Hematopoietic multipotent progenitor cell treated with erythropoietin and hydrocortisone succinate and interleukin-3 and kit ligand, for 8 days (in vitro differentiated cells): ENCODE measurements around the gene TCEA2.
A peak's percentile ranks its signal among the peaks of the same experiment; 100 is the strongest.

Source experiments
- DNase-seq: peaks from one replicate; pipeline ENCODE4 v3.0.0-alpha.2; 2015

Gene TCEA2

DNA sequence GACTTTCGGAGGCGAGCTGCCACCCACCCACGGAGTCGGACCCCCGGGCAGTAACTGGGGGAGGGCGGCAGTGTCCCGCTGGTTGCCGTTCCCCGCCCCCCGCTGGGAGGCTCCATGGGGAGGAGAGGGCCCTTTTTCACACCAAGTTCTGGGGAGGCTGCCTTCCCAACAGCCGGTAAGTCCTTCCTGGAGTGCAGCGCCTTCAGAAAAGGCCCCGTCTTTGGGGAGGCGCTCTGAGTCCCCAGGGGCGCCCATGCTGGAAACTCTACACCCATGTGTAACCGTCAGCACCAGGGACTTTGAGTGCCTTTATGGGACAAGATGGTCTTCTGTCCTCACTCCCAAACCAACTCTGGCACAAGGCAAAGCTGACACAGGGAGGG is 13.1 kb upstream of the TCEA2 start:
- DNase-seq = no peak

DNA sequence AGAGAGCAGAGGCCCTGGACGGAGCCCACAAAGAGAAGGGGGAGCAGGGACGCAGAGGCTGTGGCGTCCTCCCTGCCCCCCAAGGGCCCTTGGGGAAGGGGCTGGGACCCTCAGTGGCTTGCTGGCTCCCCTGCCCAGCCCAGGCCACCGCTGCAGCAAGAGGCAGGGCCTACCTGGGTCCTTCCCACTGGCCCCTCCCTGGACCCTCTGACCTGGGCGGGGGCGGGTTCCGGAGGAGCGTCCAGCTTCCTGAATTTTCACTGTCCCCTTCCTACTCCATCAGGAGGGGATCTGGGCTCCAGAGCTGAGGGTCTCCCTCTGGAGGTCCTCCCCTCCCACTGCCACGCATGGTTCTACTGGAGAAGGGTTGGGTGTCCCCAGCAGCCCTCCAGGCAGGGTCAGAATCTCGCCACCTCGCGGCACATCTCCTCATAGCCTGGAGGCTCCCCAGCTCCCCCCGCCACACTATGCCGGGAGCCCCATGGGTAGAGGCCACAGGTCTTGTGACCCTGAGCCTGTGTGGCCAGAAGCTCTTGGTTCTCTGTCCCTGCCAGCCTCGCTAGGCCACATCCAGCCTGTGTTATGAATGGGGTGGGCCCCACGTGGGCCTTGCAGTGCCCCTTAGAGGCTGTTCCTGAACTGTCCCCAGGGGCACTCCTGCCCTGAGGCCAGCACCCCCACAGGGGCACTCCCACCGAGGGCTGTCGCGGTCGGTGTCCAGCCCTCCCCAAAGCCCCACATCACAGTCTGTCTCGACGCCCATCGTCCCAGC is 12.6 kb upstream of the TCEA2 start:
- no peak for DNase-seq

DNA sequence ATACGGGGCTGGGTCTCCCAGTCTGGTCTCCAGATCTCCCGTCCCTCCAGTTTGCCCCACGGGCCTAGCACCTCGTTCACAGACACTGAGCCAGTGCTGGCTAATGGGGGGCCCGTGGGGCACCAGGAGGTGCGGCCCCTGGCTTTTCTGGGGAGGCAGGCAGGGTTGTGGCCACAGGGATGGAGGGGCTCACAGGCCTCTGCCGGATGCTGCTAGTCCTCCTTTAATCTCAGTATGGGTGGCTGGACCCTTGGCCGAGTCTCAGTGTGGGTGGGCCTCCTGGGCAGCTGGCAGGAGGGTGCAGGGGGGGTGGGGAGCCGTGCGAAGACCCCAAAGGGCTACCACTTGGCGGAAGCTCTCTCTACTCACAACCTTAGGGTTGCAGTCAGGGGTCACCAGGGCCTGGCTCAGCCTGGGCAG is 12.0 kb upstream of the TCEA2 start:
- DNase-seq = no peak

DNA sequence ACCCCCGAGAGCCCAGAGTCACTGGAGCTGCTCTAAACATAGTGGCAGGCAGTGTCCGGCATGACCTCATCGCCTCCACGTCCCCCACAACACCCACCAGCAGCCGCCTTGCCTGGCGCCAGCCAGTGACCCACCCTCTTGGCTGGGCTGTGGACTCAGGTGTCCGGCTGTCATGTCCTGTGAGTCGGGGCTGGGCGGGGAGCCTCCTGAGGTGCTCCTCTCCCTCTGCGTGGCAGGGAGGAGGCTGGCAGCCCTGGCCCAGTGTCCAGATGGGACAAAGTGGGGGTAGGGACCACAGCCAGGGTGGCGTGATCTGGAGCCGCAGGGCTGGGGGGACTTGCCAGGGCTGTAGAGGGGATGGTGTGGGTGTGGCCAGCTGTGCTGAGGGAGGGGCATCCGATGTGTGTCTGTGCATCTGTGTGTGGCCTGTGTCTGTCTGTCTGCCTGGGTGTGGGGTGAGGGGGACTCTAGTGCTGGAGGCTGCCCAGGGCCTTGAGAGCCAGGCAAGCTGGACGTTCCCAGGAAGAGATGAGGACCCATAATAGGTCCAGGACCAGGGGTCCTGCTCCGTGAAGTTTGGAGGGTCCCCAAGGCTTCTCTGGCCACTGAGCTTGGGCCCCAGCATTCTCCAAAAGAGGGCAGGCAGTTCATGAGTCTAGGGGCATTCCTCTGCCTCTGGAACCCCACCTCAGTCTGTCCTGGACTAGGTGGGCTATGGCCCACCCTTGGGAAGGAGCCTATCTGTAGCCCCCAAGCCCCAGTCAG is 11.3 kb upstream of the TCEA2 start:
- no peak for DNase-seq

DNA sequence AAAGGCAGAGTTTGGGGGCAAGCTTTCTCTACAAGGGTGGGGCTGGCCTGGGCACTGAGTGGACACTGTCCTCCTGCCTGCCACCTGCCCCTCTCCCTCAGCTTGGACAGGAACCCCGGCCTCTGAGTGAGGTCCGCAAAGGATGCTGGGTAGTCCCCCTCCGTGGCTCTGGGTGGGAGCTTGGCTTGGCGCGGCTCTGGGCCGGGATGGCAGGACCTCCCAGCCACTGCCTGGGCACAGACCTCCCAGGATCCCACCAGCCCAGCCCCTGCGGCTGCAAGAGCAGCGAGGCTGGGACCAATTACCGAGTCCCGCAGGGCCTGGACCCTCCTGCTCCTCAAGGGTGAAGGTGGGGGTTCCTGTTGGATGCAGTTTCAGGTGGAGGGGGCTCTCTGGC is 10.7 kb upstream of the TCEA2 start:
- no peak for DNase-seq

DNA sequence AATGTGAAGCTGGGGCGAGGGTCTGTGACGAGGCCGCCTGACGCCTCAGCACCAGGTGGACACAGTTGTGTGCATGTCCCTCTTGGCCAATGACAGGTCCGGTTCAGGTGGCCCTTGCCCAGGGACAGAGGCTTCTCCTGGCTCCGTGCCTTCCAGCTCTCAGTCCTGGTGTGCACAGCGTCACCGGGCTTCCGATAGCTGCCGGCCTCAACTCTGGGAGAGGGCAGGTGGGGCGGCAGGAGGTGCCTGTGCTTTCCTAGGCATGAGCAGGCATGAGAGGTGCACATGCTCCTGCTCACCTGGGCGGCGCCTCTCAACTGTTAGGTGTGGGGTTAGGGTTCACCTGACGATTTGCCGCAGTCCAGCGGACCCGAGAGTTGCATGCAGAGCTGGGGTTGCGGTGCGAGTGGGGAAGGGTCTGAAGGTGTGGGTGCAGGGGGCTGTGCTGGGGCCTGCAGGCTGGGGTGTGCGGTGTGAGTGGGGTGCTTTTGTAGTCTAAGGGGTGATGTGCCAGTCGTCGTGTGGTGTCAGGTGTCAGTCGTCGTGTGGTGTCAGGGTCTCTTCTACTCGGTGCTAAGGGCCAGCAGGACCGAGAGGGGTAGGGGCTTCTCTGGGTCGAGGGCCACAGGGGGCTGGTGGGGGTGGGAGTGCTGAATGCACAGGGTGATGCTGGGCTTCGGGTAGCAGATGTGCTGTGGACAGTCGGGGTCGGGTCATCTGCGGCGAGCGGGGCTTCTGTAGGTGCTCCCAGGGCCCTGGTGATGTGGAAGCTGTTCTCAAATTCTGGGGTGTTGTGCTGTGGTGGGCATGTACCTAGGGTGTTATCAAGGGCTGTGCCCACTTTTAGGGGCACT is 9.8 kb upstream of the TCEA2 start:
- no peak for DNase-seq

DNA sequence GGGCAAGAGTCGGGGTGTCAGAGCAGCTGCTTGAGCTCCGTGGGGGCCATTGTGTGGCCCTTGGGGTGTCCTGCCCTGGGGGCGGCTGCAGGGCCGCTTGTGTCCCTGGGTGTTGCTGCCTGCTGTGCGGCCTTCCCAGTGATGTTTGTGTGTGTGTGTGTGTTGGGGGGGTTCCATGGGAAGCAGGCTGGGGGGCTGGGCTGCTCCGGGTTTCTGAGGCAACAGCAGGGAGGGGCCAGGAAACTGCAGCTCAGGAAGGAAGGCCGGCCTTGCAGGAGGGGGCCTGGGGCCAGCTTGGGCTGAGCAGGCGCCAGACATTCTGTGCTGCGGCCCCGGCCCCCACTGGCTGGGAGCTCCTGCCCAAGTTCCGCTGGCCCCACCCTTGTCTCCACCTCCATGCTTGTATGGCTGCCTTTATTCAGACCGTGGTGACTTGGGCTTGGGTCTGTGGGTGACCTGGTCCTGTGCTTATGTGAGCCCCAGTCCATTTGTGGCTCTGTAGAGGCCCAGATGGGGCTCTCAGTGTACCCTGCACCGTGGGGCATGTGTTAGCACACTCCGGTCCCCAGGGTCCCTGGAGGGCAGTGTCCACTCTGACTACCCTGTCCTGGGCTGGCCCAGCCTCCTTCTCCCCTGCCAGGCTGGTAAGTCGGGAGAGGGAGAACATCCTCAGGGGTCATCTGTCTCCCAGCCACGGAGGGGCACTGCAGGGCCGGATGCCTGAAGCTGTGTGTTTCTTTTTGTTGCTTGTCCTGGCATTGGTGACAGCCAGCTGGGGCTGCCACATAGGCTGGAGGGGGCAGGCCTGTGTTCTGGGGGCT is 8.9 kb upstream of the TCEA2 start:
- DNase-seq = peak; percentile 44

DNA sequence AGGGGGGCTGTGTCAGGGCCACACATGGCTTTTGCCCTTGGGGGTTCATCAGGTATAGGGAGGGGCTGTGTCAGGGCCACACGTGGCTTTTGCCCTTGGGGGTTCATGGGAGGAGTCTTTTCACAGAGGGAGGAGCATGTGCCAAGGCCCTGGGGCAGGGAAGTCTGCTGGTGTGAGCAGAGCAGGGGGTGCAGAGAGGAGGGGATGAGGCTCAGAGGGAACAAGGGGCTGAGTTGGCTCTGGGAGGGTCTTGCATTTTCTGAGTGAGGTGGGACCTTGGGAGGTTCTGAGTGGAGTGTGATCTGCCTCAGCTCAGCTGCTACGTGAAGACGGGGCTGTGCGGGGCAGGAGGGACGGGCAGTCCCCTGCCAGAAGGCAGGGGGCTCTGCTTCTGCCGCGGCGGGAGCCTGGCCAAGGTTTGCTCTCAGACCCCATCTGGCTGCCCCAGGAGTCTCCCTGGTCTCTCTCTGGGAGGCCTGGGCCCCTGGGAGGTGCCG is 7.6 kb upstream of the TCEA2 start:
- no peak for DNase-seq

DNA sequence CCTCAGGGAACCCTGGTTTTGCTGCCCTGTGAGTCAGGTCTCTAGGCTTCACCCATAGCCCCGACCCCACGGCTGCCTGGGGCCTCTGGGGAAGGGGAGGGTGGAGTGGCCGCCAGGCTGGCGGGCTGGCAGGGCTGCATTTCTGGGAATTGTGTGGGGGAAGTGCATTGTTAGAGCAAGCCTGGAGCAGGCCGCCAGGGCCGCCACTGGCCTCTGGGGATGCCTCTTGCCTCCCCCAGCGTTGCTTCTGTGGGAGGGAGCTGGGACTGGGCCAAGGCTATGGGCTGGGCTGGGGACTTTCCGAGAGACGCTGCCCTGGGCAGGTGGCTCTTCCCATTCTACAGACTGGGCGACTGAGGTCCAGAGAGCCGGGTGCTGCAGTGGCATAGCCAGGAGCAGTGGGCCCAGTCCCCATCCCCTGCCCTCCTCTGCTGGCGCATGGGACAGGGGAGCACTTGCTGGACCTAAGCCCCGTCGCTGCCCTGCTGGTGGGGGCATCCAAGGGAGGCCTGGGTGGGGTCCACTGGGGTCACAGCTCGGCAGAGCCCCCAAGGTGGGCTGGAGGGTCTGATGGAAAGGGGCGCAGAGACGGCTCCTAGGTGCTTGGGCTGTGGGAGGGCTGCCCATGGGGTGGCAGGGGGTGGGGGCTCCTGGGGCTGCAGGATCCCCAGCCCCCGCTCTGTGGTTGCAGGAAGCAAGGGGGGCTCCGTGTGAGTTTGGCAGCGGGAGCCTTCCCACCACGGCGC is 6.9 kb upstream of the TCEA2 start:
- DNase-seq = no peak

DNA sequence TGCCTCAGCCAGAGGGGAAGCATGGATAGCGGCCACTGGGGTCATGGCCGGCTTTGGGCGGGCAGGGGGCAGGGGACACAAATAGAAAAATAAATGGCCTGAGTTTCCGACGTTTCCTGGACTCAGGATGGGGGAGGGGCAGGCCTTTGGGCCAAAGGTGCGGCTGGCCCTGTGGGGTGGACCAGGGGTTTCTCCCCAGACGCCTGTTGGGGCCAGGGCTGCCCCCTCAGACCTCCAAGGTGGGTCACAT is 6.4 kb upstream of the TCEA2 start:
- DNase-seq = no peak

DNA sequence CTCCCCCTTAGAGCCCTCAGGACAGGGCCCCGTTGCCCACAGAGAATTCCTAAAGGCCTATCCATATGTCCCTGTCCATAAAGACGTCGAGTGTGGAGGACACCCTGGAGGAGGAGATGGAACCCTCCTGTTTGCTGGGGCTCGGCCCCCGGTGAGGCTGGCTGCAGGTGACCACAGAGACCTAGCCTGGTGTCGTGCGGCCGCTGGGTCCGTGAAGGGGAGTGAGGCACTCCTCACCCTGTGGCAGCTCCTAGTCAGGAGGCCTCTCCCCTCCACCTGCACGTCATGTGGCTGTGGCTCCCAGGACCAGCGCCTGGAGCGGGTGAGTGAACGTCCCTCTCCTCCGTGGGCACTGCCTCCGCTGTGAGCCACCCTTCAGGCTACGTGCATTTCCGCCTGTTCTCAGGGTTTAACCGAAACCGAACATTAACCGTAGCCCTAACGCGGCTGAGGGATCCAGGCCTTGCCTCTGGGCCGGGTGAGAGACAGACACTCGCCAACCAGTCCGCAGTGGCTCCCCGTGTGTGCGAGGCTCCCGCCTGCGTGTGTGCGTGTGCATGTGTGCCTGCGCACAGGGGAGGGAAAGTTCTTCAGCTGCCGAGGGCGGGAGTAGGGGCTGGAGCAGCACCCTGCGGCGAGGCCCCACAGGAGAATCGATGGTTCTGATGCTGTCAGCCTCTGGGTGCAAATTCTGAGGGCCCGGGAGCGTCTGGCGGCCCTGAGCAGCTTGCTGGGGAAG is 5.9 kb upstream of the TCEA2 start:
- DNase-seq = no peak

DNA sequence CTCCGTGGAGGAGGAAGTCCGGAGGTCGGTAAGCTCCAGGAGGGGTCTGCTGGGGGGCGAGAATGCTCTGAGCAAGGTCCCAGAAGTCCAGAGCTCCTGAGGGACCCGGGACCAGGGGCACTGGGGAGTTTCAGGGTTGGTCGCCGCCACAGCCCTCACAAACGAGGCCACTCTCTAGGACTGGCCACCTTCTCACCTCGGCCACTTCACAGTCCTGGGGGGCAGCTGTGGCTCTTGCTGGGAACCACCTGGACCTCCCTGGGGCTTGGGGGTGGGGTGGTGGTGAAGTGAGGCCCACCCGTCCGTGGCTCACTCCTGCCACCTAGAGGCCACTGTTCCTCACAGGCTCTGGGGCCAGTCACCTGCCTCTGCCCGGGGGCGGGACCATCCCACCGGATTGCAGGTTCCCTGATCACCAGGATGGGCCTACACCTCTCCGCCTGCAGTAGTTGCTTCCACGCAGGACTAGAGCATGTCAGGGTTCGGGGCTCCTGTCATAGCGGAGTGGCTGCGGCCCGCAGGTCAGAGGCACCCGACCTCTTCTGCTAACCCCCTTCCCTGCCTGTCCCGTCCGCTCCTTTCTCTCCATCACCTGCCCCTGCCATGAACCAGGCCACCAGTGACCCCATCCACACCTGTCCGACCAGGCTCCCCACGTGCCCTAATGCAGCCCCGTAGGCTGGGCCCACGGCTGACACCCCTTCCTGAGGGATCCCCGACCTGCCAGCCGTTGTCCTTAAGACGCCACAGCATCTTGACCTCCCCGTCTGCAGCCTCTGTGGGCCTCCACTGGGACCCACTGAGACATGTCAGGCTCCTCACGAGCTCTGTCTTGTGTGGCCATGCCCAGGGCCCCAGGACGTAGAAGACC is 5.1 kb upstream of the TCEA2 start:
- peak; percentile 58 for DNase-seq

DNA sequence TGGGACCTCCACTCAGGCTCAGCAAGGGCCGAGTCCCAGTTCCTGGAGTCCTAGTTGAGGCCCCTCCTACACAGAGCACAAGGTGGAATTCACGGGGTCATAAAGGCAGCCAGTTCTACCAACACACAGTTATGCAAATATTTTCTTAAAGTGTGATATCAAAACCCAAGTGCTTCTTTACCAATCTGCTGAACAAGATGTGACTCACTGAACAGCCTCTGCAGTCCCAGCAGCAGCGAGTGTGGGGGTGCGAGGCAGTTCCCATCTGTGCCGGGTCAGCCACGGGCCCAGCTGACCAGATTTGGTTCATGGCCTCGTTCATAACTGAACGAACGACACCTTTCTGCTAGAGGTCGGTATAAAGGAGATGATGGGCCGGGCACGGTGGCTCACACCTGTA is 4.5 kb upstream of the TCEA2 start:
- no peak for DNase-seq

DNA sequence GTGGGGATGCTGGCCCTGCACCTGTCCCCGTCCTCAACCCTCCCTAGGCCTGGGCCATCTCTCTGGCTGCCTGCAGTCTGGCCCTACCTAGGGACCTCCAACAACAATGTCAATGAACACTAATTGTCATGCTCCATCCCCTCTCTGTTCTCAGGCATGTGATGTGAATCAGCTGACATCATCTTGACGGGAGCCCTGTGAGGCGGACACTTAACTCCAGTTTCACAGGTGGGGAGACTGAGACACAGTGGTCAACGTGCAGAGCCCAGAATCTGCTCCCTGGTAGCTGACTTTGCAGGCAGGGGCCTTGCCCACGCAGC is 762 bp upstream of the TCEA2 start:
- DNase-seq = no peak

DNA sequence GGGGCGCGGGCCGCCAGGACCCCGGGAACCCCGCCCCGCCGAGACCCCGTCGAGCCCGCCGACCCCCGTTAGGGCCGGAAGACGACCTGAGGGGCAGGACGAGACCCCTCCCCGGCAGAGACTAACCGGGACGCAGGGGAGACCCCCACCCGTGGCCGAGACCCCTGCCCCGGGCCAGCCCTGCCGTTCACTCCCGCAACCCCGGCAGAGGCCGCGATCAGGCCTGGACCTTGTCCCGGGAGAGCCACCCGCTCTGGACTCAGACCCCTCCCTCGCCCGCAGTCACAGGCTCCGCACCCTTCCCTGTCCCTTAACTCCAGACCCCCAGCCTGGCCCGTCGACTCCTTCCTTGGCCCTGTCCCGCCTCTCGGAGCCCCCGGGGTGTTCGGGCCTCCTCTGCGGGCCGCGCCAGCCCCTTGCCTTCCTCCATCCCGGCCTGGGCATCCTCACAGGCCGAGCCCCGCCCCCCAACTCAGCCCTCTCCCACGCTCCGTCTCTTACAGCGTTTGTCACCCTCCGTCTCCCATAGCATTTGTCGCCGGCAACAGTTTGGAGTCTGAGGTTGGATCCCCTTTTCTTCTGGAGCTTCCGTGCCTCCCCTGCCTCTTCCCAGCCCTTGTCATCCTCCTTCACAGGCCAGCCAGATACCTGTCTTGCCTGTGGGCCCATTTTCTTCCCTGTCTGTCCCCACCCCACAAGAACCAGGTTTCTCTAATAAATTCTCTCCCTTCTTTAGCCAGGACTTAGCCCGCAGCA is 569 bp downstream of the TCEA2 start:
- DNase-seq = no peak

DNA sequence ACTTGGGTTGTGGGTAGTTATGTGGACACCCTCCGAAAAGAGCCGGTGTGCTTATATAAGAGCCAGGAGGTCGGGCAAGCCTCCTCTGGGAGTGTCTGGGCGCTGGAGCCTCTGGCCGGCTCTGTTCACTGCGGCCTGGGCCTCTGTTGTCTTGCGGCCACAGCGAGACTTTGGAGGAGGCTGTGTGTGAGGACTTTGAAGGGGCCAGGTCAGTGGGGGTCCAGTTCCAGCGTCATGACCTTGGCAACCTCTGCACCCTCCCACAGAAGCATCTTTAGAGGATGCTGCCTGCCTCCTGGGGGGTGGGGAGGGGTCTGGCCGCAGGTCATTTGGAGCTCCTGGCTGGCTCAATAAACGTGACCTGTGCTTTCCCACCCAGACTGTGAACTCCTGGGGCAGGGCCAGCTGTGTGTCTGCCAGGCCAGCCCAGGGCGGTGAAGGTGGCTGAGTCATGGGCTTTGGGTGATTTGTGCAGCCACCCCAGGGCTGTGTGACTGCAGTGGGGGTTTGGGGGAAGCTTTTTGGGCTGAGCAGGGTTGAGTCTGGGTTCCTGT is 1.2 kb downstream of the TCEA2 start:
- no peak for DNase-seq

DNA sequence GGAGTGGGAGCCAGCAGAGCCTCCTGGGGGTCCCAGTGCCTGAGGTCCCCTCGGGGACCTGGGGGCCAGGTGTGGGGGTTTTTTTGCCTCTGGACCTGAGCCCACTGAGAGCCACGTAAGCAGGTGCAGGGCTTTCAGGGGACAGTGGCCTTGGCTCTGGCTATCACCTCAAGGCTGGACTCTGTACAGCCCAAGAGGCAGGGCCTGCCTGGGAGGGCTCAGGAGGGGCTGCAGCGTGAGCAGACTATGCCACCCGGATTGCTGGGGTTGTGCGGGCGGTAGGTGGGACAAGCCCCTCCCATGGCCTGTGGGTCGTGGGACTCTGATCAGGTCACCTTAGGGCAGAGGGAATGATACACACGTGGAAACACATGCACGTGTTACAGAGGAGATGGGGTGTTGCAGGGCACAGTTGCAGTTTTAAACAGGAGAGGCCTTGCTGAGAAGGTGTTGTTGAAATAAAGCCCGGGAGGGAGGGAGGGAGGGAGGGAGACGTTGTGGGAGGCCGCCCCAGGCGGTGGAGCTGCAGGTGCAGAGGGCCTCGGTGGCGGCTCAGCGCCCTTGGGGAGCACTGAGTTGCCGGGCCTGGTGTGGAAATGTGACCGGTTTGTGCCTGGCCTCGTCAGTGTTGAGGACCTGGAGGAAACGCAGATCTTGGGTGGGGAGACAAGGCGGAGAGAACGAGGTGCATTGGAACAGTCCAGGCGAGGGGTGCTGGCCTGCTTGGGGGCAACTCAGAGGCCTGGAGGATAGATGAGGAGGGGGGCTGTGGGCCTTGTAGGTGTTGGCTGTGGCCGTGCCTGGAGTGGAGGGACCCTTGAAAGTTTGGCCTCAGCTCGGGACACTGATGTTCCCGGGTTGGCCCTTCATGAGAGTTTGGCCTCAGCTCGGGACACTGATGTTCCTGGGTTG is 2.3 kb downstream of the TCEA2 start:
- DNase-seq = no peak

DNA sequence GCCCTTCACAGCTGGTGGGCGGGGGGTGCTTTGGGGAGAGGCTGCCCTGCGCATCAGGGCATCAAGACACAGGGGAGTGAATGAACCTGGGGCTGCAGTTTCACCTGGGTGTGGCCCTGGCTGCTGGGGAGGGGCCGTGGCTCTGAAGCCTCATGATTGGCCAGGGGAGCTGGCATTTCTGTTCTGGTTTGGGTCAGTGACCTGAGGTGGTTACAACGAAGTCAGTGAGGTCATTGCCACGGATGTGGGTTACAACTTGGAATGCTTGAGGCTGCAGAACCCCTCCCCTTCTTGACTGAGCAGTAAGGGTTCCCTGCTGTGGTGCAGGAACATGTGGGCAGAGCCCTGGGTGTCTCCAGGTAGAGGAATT is 3.0 kb downstream of the TCEA2 start:
- no peak for DNase-seq
